Astrocyte (in vitro differentiated cells and primary cell): ENCODE data around the gene BMP6.

Experiments used
- EZH2 ChIP-seq: IDR thresholded peaks from 2 replicates; pipeline ENCODE4 v1.6.1; 2012; ENCODE audit warnings: mild to moderate bottlenecking, low read length, inconsistent platforms; ENCODE audit not compliant: insufficient read depth
- TF ChIP-seq, protein P1 (sequence below): IDR thresholded peaks from 2 replicates; pipeline ENCODE4 v1.5.1; 2011; ENCODE audit warnings: low read depth, mild to moderate bottlenecking, inconsistent platforms, low read length, moderate library complexity; ENCODE audit not compliant: insufficient read depth

DNA sequence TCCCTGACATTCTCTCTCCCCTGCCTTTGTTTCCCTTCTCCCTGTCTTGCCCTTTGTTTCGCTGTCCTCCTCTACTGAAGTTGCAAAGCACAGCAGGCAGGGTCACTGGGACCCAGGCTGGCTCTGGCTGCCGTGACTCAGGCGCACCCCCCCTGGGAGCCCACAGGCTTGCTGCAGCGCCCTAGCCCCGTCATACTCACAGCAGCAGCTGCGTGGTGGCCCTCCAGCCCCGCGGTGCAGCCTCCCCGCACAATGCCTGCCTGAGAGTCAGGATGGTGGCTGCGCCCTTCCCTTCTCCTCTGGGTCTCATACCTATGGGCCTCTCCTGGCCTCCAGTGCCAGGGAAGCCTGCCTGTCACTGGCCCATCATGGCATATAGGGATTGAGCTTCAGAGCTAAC lies 143.0 kb downstream of the BMP6 start:
- no peak for TF ChIP-seq EZH2
- TF ChIP-seq, protein P1, sequence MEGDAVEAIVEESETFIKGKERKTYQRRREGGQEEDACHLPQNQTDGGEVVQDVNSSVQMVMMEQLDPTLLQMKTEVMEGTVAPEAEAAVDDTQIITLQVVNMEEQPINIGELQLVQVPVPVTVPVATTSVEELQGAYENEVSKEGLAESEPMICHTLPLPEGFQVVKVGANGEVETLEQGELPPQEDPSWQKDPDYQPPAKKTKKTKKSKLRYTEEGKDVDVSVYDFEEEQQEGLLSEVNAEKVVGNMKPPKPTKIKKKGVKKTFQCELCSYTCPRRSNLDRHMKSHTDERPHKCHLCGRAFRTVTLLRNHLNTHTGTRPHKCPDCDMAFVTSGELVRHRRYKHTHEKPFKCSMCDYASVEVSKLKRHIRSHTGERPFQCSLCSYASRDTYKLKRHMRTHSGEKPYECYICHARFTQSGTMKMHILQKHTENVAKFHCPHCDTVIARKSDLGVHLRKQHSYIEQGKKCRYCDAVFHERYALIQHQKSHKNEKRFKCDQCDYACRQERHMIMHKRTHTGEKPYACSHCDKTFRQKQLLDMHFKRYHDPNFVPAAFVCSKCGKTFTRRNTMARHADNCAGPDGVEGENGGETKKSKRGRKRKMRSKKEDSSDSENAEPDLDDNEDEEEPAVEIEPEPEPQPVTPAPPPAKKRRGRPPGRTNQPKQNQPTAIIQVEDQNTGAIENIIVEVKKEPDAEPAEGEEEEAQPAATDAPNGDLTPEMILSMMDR = no peak
